H1 (cell line): ENCODE results near the gene LONRF2. TPM values are rescaled to one million over a fixed set of nuclear protein-coding genes. Genes with fewer than 3 reads are reported as not detected.

Experiments
- CTCF ChIA-PET: fragments of 300-600 bp; sonication (Branson Sonifier 250); formaldehyde crosslinking; loops from one replicate; lab custom pipeline; 2021; ENCODE audit not compliant: partially characterized antibody; lab: Charles Lee
- POLR2A ChIA-PET: fragments of 300-600 bp; sonication (Branson Sonifier 250); formaldehyde crosslinking; loops from one replicate; lab custom pipeline; 2021; ENCODE audit warnings: inconsistent platforms; ENCODE audit not compliant: partially characterized antibody; lab: Charles Lee
- DNase-seq, 2 experiments: peaks; one replicate each; pipeline versions ENCODE4 v3.0.0 to v3.0.0-alpha.2; 2010 to 2022; ENCODE audit warnings: low spot score in 2 of 2, low read depth in 1 of 2, mixed read lengths in 1 of 2
- FAIRE-seq: peaks from 2 replicates; lab custom pipeline; 2011; peaks lifted over from hg19 to GRCh38; lab: Jason Lieb, UNC
- H2AFZ ChIP-seq: 2 replicates; pipeline ENCODE4 v1.8.1; 2012; ENCODE audit warnings: low read length, inconsistent platforms
- H2AK5ac ChIP-seq: 2 replicates; pipeline ENCODE4 v1.6.1; 2013; ENCODE audit warnings: low read depth, low read length
- H2BK120ac ChIP-seq: replicated peaks from 2 replicates; pipeline ENCODE3; 2013; ENCODE audit warnings: low read depth, low read length, inconsistent platforms
- H2BK12ac ChIP-seq: 2 replicates; pipeline ENCODE4 v1.6.1; 2013; ENCODE audit warnings: low read depth, low read length
- H2BK15ac ChIP-seq: 2 replicates; pipeline ENCODE4 v1.6.1; 2013; ENCODE audit warnings: low read length
- H2BK20ac ChIP-seq: 2 replicates; pipeline ENCODE4 v1.6.1; 2013; ENCODE audit warnings: low read length
- H2BK5ac ChIP-seq: 2 replicates; pipeline ENCODE4 v1.6.1; 2013; ENCODE audit warnings: low read depth, low read length
- H3K14ac ChIP-seq: 2 replicates; pipeline ENCODE4 v1.6.1; 2013; ENCODE audit warnings: inconsistent platforms; ENCODE audit not compliant: insufficient read length
- H3K18ac ChIP-seq: 2 replicates; pipeline ENCODE4 v1.6.1; 2013; ENCODE audit warnings: low read length; ENCODE audit errors: extremely low read depth
- H3K23ac ChIP-seq: 2 replicates; pipeline ENCODE4 v1.6.1; 2013; ENCODE audit warnings: inconsistent platforms; ENCODE audit not compliant: insufficient read length
- H3K23me2 ChIP-seq: 2 replicates; pipeline ENCODE4 v1.6.1; 2013; ENCODE audit warnings: low read depth, low read length
- H3K27ac ChIP-seq: 2 replicates; pipeline ENCODE4 v1.6.1; 2011; ENCODE audit warnings: low read depth, low read length, inconsistent platforms
- H3K27me3 ChIP-seq, 4 experiments: replicated peaks in 1 of 4; 1 replicate in 1 of 4; 2 replicates in 3 of 4; pipeline versions ENCODE4 v1.6.1 to v1.8.1; 2011 to 2013; ENCODE audit warnings: low read length in 3 of 4, mild to moderate bottlenecking in 3 of 4, inconsistent platforms in 2 of 4, mixed read lengths in 2 of 4, moderate library complexity in 1 of 4; ENCODE audit not compliant: control insufficient read depth in 3 of 4, insufficient read depth in 3 of 4; ENCODE audit errors: extremely low read depth in 1 of 4
- H3K36me3 ChIP-seq, 4 experiments: 2 replicates each; pipeline versions ENCODE4 v1.6.1 to v1.8.1; 2011 to 2013; ENCODE audit warnings: mild to moderate bottlenecking in 4 of 4, low read length in 3 of 4, moderate library complexity in 2 of 4, control low read depth in 1 of 4, inconsistent platforms in 1 of 4; ENCODE audit not compliant: insufficient read depth in 4 of 4, control insufficient read depth in 2 of 4
- H3K4ac ChIP-seq: replicated peaks from 2 replicates; pipeline ENCODE3; 2013; ENCODE audit warnings: low read length, low read depth, mixed read lengths, inconsistent platforms; ENCODE audit not compliant: insufficient read length
- H3K4me1 ChIP-seq, 4 experiments: replicated peaks in 1 of 4; 1 replicate in 1 of 4; 2 replicates in 3 of 4; pipeline versions ENCODE4 v1.6.1 to v1.8.1; 2011 to 2013; ENCODE audit warnings: low read length in 3 of 4, inconsistent platforms in 2 of 4, mixed read lengths in 1 of 4; ENCODE audit not compliant: insufficient read depth in 4 of 4, control insufficient read depth in 3 of 4
- H3K4me2 ChIP-seq, 2 experiments: 2 replicates each; pipeline versions ENCODE4 v1.6.1 to v1.8.1; 2011 to 2013; ENCODE audit warnings: low read depth in 2 of 2, low read length in 2 of 2, control low read depth in 1 of 2, inconsistent platforms in 1 of 2, mild to moderate bottlenecking in 1 of 2; ENCODE audit not compliant: insufficient read depth in 1 of 2
- H3K4me3 ChIP-seq, 4 experiments: fragments of 200-600, 300-600 bp in 1 of 4; sonication (generic), shearing (Covaris generic), sonication (Bioruptor Twin) in 1 of 4; 2 replicates each; pipeline versions ENCODE4 v1.5.1 to v1.8.1; 2011 to 2016; ENCODE audit warnings: low read length in 4 of 4, low read depth in 3 of 4, control low read depth in 2 of 4, inconsistent platforms in 2 of 4, mild to moderate bottlenecking in 2 of 4, mixed read lengths in 1 of 4, moderate library complexity in 1 of 4; ENCODE audit not compliant: insufficient read depth in 2 of 4; ENCODE audit errors: extremely low read depth in 1 of 4
- H3K56ac ChIP-seq: replicated peaks from 2 replicates; pipeline ENCODE3; 2013; ENCODE audit warnings: low read depth, mild to moderate bottlenecking, mixed read lengths, low read length, inconsistent platforms; ENCODE audit not compliant: insufficient read length
- H3K79me1 ChIP-seq: 2 replicates; pipeline ENCODE4 v1.6.1; 2013; ENCODE audit warnings: low read depth, low read length, control low read depth
- H3K79me2 ChIP-seq, 2 experiments: 2 replicates each; pipeline versions ENCODE4 v1.6.1 to v1.8.1; 2012 to 2013; ENCODE audit warnings: low read length in 2 of 2, mild to moderate bottlenecking in 2 of 2, inconsistent platforms in 1 of 2; ENCODE audit not compliant: insufficient read depth in 2 of 2, control insufficient read depth in 1 of 2
- H3K9ac ChIP-seq, 4 experiments: replicated peaks in 1 of 4; 1 replicate in 1 of 4; 2 replicates in 3 of 4; pipeline versions ENCODE4 v1.6.1 to v1.8.1; 2011 to 2013; ENCODE audit warnings: low read depth in 3 of 4, low read length in 3 of 4, control low read depth in 2 of 4, mild to moderate bottlenecking in 2 of 4, moderate library complexity in 2 of 4, inconsistent platforms in 1 of 4; ENCODE audit errors: extremely low read depth in 1 of 4
- H3K9me3 ChIP-seq, 2 experiments: 2 replicates each; pipeline versions ENCODE4 v1.6.1 to v1.8.1; 2012 to 2013; ENCODE audit warnings: mild to moderate bottlenecking in 2 of 2, moderate library complexity in 2 of 2, control low read depth in 1 of 2, inconsistent platforms in 1 of 2, low read depth in 1 of 2, low read length in 1 of 2, mixed read lengths in 1 of 2; ENCODE audit not compliant: insufficient read depth in 2 of 2
- H4K20me1 ChIP-seq, 2 experiments: replicated peaks in 1 of 2; 2 replicates each; pipeline versions ENCODE3 to v1.8.1; 2011 to 2013; ENCODE audit warnings: inconsistent platforms in 2 of 2, low read length in 2 of 2, mild to moderate bottlenecking in 1 of 2; ENCODE audit not compliant: insufficient read depth in 2 of 2, control insufficient read depth in 1 of 2
- H4K5ac ChIP-seq: 2 replicates; pipeline ENCODE4 v1.6.1; 2013; ENCODE audit warnings: low read length, low read depth, mixed read lengths, inconsistent platforms; ENCODE audit not compliant: insufficient read length
- H4K8ac ChIP-seq: 2 replicates; pipeline ENCODE4 v1.8.0; 2013; ENCODE audit warnings: mild to moderate bottlenecking, moderate library complexity, low read length, inconsistent platforms; ENCODE audit not compliant: insufficient read depth; ENCODE audit errors: extremely low read depth
- H4K91ac ChIP-seq: replicated peaks from 2 replicates; pipeline ENCODE3; 2013; ENCODE audit warnings: low read length, mixed read lengths, inconsistent platforms; ENCODE audit not compliant: insufficient read length
- SP4 ChIP-seq: IDR thresholded peaks from 2 replicates; pipeline ENCODE4 v1.6.1; 2012; ENCODE audit warnings: low read length, inconsistent platforms
- WGBS, 2 experiments: shearing (Covaris generic) in 1 of 2; methylation state at CpG; one replicate each; pipeline versions ENCODE4 v1.1.6 to v1.1.7; 2013 to 2015; ENCODE audit warnings: low lambda C conversion rate in 2 of 2, mixed read lengths in 2 of 2, inconsistent platforms in 1 of 2, low coverage in 1 of 2, missing lambda C conversion rate in 1 of 2; ENCODE audit not compliant: insufficient replicate concordance in 2 of 2, insufficient coverage in 1 of 2, insufficient read length in 1 of 2; ENCODE audit errors: extremely low coverage in 1 of 2, missing lambda C conversion rate in 1 of 2; 5-methylcytosine and 5-hydroxymethylcytosine counted together
- polyA plus RNA-seq, 7 experiments: library from polyadenylated mRNA; depleted of rRNA in 3 of 7; stranded (reverse) in 5 of 7; unstranded in 2 of 7; fragments of >200 nt in 5 of 7; fragments of 200-250 nt in 2 of 7; gene quantifications; 1 replicate in 5 of 7; 2 replicates in 1 of 7; 4 replicates in 1 of 7; pipeline versions ENCODE4 v1.2.1 to v1.2.3, GENCODE V29; 2011 to 2013; ENCODE audit warnings: missing spikeins in 2 of 7, mixed read lengths in 2 of 7
- total RNA-seq: library from RNA; stranded (reverse); fragmentation: NEBNext Ultra II Directional; extraction: Animal tissue kit (Norgen Biotek cat#: 25700); gene quantifications from 2 replicates; pipeline ENCODE4 v1.2.1, GENCODE V29; 2021
- TF ChIP-seq, protein P1 (sequence below), 3 experiments: IDR thresholded peaks; 1 replicate in 2 of 3; 2 replicates in 1 of 3; pipeline versions ENCODE4 v1.5.1 to v1.6.1; 2011; ENCODE audit warnings: low read length in 3 of 3, mild to moderate bottlenecking in 3 of 3, inconsistent platforms in 2 of 3, low read depth in 1 of 3, moderate library complexity in 1 of 3; ENCODE audit not compliant: insufficient read depth in 1 of 3; ENCODE audit errors: control extremely low read depth in 1 of 3

The LONRF2 gene
- total and polyA plus RNA-seq, 2 of the 8 experiments (the other 6 are each of a cell fraction or from before 2014, with no cell fraction given): 0.24 to 0.74 TPM

DNA sequence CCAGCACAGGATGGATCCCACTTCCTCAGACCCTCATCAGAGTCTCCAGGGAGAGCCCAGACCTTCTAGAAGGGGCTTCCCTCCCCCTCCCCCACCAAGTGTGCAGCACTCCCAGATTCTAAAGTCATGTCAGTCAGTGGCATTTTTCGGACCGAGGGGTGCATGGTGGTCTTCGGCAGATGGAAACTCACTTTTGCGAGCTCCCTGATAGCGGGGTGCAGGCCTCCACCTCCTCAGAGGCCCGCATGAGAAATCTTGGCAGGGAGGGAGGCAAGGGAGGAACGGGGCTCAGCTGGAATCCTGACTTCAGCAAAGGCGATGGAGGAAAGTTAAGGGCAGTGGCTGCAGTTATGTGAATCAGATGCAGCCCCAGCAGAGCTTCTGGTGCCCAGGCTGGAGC lies 58.2 kb downstream of the LONRF2 start:
- no peak overlapping the region for H3K9ac ChIP-seq
- ChIA-PET CTCF (interaction anchor here (0.6 to 10.8 kb wide), 14 partner anchors 11 to 741 kb away, joined by 3 to 178 read pairs (median 38); partner anchors contain the start of genes CHST10 and LONRF2), POLR2A (no interaction called here)
- H4K20me1 ChIP-seq: no peaks in the 10 kb centered on the region
- H2AFZ ChIP-seq: no peak overlapping the region
- H3K27ac ChIP-seq: no peak overlapping the region
- WGBS, 2 experiments: 88% methylated on average over 8 of the region's 8 CpGs; no CpG with 5 or more reads in 1 of the 2 experiments
- no peak overlapping the region for H3K56ac ChIP-seq
- no peak overlapping the region for H2BK20ac ChIP-seq
- no peaks in the 10 kb centered on the region for H3K27me3 ChIP-seq
- DNase-seq (no peak), FAIRE-seq (no peak)
- H2BK15ac ChIP-seq: no peak overlapping the region
- no peaks in the 10 kb centered on the region for H3K9me3 ChIP-seq
- H4K8ac ChIP-seq: no peak overlapping the region
- H3K4me2 ChIP-seq: no peak overlapping the region
- no peak overlapping the region for H3K18ac ChIP-seq
- H3K23ac ChIP-seq: no peak overlapping the region
- no peak overlapping the region for H3K14ac ChIP-seq
- H3K4ac ChIP-seq: no peak overlapping the region
- H4K91ac ChIP-seq: no peak overlapping the region
- H3K4me1 ChIP-seq: no peaks in the 10 kb centered on the region; a peak in 1 of 7 replicates
- no peaks in the 10 kb centered on the region for H3K79me2 ChIP-seq
- no peak overlapping the region for H3K4me3 ChIP-seq
- H2AK5ac ChIP-seq: no peak overlapping the region
- no peaks in the 10 kb centered on the region for H3K79me1 ChIP-seq
- H2BK12ac ChIP-seq: no peak overlapping the region
- no peaks in the 10 kb centered on the region for H3K23me2 ChIP-seq
- TF ChIP-seq, protein P1, sequence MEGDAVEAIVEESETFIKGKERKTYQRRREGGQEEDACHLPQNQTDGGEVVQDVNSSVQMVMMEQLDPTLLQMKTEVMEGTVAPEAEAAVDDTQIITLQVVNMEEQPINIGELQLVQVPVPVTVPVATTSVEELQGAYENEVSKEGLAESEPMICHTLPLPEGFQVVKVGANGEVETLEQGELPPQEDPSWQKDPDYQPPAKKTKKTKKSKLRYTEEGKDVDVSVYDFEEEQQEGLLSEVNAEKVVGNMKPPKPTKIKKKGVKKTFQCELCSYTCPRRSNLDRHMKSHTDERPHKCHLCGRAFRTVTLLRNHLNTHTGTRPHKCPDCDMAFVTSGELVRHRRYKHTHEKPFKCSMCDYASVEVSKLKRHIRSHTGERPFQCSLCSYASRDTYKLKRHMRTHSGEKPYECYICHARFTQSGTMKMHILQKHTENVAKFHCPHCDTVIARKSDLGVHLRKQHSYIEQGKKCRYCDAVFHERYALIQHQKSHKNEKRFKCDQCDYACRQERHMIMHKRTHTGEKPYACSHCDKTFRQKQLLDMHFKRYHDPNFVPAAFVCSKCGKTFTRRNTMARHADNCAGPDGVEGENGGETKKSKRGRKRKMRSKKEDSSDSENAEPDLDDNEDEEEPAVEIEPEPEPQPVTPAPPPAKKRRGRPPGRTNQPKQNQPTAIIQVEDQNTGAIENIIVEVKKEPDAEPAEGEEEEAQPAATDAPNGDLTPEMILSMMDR (IDR thresholded peaks at IDR 0.05; ENCODE audit: control extremely low read depth in 1 of 3, insufficient read depth in 1 of 3, low read depth in 1 of 3, low read length in 3 of 3): no peak
- TF ChIP-seq SP4: no peak
- no peak overlapping the region for H2BK120ac ChIP-seq
- no peak overlapping the region for H4K5ac ChIP-seq
- H3K36me3 ChIP-seq: no peaks in the 10 kb centered on the region
- no peak overlapping the region for H2BK5ac ChIP-seq
